ENCODE results near the gene PTPN6. TPM values are rescaled to one million over a fixed set of nuclear protein-coding genes. Genes with fewer than 3 reads are reported as not detected.

Gene PTPN6
- total RNA-seq, 1 donor from 2014 or later: 26.2 TPM

DNA sequence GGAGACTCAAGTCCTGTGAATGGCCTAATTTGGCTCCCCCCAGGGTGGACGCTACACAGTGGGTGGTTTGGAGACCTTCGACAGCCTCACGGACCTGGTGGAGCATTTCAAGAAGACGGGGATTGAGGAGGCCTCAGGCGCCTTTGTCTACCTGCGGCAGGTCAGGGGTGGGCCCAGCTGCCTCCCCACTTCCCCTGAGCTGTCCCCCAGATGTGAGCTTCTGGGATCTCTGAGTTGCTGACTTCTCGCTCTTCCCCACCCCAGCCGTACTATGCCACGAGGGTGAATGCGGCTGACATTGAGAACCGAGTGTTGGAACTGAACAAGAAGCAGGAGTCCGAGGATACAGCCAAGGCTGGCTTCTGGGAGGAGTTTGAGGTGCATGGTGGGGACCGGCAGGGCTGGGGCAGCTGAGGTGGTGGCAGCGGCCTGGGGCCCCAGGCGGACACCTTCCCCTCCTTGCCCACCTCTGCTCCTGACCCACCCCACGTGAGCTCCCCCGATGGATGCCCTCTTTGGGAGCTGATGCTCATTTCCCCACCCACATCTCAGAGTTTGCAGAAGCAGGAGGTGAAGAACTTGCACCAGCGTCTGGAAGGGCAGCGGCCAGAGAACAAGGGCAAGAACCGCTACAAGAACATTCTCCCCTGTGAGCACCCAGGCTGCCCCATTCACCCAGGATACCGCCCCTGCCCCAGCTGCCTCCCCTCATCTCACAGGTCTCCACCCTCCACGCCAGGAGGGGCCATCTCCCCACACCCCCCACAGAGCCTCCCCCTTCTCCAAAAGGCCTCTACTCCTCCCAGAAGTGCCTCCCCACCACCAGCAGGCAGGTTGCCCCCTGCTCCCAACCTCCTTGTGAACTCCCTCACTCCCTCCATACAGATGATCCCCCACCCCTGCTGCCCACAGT, 4.2 kb downstream of the PTPN6 start:
- no peak overlapping the region for H3K27ac Mint-ChIP-seq
- DNase-seq (ENCODE audit: low spot score in 2 of 2, unreplicated experiment in 2 of 2): no peak
- TF ChIP-seq, protein P1, sequence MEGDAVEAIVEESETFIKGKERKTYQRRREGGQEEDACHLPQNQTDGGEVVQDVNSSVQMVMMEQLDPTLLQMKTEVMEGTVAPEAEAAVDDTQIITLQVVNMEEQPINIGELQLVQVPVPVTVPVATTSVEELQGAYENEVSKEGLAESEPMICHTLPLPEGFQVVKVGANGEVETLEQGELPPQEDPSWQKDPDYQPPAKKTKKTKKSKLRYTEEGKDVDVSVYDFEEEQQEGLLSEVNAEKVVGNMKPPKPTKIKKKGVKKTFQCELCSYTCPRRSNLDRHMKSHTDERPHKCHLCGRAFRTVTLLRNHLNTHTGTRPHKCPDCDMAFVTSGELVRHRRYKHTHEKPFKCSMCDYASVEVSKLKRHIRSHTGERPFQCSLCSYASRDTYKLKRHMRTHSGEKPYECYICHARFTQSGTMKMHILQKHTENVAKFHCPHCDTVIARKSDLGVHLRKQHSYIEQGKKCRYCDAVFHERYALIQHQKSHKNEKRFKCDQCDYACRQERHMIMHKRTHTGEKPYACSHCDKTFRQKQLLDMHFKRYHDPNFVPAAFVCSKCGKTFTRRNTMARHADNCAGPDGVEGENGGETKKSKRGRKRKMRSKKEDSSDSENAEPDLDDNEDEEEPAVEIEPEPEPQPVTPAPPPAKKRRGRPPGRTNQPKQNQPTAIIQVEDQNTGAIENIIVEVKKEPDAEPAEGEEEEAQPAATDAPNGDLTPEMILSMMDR (IDR thresholded peaks at IDR 0.05; ENCODE audit: unreplicated experiment): no peak

DNA sequence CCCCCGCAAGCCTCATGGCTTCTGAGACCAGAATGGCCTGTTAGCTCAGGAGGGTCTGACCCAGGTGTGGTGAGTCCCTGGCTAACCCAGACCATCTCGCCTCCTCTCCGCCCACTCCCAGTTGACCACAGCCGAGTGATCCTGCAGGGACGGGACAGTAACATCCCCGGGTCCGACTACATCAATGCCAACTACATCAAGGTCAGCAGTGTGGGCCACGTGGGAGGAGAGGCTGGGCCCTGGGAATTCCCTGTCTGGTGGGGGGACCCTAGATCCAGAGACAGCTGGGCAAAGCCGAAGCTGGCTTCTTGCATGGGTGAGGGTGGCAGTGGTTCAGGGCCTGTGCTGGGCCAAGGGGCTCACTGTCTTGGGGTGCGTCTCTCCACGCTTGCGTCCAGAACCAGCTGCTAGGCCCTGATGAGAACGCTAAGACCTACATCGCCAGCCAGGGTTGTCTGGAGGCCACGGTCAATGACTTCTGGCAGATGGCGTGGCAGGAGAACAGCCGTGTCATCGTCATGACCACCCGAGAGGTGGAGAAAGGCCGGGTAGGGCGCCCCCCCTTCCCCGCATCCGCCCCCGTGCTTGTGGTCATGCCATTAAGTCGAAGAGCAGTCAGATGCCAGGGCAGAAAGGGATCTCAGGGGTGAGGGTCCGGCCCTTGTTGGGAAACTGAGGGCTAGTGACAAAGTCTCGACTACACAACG, 5.0 kb downstream of the PTPN6 start:
- peaks cover under 1% of the 10 kb centered on the region for H3K4me1 Mint-ChIP-seq
- no peak overlapping the region for H3K4me3 Mint-ChIP-seq
- TF ChIP-seq, protein P1 (IDR thresholded peaks at IDR 0.05; ENCODE audit: unreplicated experiment): no peak
- no peaks in the 10 kb centered on the region for H3K36me3 Mint-ChIP-seq
- no peaks in the 10 kb centered on the region for H3K27me3 Mint-ChIP-seq (ENCODE audit: low read depth)
- H3K9me3 Mint-ChIP-seq: no peaks in the 10 kb centered on the region
- no peak overlapping the region for H3K27ac Mint-ChIP-seq
- no peak for DNase-seq (ENCODE audit: low spot score in 2 of 2, unreplicated experiment in 2 of 2)

More for the DNA sequence above, 4.2 kb downstream of the PTPN6 start:
- H3K4me3 Mint-ChIP-seq: no peak overlapping the region
- H3K9me3 Mint-ChIP-seq: no peaks in the 10 kb centered on the region
- no peaks in the 10 kb centered on the region for H3K4me1 Mint-ChIP-seq
- H3K36me3 Mint-ChIP-seq: no peaks in the 10 kb centered on the region
- no peaks in the 10 kb centered on the region for H3K27me3 Mint-ChIP-seq (ENCODE audit: low read depth)

DNA sequence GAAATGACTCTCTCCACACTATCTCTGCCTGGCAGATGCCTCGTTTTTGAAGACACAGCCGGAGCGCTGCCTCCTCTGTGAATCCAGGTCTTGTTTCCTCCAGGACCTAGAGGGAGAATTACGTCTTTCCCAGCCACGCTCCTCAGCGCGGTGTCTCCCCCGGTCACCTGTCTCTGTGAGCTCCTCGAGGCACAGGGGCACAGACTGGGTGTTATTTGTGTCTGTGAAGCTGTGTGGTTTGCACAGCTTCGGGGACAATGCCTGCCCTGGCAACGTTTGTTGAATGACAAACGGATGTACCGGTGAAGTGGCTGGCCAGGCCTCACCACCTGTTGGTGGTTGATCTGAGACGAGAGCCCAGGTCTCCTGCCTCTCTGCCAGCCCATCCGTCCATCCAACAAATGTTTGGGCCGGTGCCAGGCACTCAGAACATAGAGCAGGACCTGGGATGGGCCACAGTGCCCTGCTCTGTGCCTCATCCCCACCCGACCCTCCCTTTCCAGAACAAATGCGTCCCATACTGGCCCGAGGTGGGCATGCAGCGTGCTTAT, 6.1 kb downstream of the PTPN6 start:
- no peaks in the 10 kb centered on the region for H3K36me3 Mint-ChIP-seq
- no peaks in the 10 kb centered on the region for H3K27me3 Mint-ChIP-seq (ENCODE audit: low read depth)
- no peaks in the 10 kb centered on the region for H3K9me3 Mint-ChIP-seq
- peaks cover 11% of the 10 kb centered on the region for H3K4me1 Mint-ChIP-seq
- DNase-seq (ENCODE audit: low spot score in 2 of 2, unreplicated experiment in 2 of 2): no peak
- TF ChIP-seq, protein P1 (IDR thresholded peaks at IDR 0.05; ENCODE audit: unreplicated experiment): no peak
- no peak overlapping the region for H3K27ac Mint-ChIP-seq
- H3K4me3 Mint-ChIP-seq: no peak overlapping the region

DNA sequence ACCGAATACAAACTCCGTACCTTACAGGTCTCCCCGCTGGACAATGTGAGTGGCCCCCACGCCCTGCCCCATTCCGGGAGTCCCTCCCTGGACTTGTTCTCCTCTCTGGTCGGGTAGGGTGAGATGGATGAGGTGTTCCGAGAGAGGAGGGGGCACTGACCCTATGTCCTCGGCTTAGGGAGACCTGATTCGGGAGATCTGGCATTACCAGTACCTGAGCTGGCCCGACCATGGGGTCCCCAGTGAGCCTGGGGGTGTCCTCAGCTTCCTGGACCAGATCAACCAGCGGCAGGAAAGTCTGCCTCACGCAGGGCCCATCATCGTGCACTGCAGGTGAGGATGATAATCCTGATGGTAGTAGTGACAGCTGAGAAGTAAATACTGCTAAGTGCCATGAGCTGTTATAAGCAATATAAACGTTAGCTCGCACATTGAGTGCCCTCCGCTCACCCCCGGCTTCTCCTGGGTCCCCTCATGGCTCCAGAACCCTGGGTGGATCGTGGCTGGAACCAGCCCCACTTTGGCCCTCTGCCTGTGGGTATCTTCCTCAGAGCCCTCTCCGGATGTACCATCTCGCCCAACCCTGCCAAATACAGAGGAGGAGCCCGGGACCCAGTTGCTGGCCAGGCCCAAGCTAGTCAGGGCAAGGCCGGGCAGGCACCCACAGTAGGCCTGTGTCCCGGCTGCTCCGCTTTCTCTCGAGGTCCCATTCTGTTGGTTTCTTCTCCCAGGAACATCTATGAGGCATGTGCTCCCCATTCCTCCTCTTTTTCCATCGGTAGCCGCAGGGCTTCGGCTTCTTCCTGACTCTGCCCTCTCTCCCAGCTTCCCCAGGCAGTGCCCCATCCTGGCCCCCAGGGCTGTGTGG, 6.8 kb downstream of the PTPN6 start:
- H3K4me3 Mint-ChIP-seq: no peak overlapping the region
- DNase-seq (ENCODE audit: low spot score in 2 of 2, unreplicated experiment in 2 of 2): no peak
- TF ChIP-seq, protein P1 (IDR thresholded peaks at IDR 0.05; ENCODE audit: unreplicated experiment): no peak
- no peak overlapping the region for H3K27ac Mint-ChIP-seq
- no peaks in the 10 kb centered on the region for H3K27me3 Mint-ChIP-seq (ENCODE audit: low read depth)
- no peaks in the 10 kb centered on the region for H3K9me3 Mint-ChIP-seq
- H3K36me3 Mint-ChIP-seq: no peaks in the 10 kb centered on the region
- H3K4me1 Mint-ChIP-seq: peaks cover 16% of the 10 kb centered on the region

DNA sequence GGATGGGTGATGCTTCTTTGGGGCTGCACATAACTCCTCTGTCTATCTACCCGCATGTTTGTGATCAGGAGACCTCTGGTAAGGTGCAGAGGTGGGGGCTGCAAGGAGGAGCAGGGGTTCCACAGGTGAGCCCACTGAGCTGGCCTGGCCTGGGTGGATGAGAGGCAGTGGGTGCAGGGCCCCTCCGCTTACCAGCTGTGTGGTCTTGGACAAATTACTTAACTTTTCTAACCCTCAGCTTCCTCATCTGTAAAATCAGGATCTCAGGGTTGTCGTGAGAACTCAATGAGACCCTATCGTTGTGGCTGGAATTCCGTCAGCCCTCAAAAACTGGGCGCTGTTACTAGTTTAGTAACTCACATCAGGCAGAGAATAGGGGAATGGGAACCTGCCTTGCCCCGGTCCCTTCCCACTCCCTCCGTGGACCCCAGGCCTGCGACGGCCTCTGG, 7.5 kb downstream of the PTPN6 start:
- H3K4me3 Mint-ChIP-seq: no peak overlapping the region

More for the DNA sequence above, 7.5 kb downstream of the PTPN6 start:
- no peak for DNase-seq (ENCODE audit: low spot score in 2 of 2, unreplicated experiment in 2 of 2)
- Mint-ChIP-seq H3K36me3 (no peaks in the 10 kb centered on the region), H3K27me3 (ENCODE audit: low read depth) (no peaks in the 10 kb centered on the region), H3K9me3 (no peaks in the 10 kb centered on the region), H3K27ac (no peak overlapping the region), H3K4me1 (peaks cover 16% of the 10 kb centered on the region)
- TF ChIP-seq, protein P1 (IDR thresholded peaks at IDR 0.05; ENCODE audit: unreplicated experiment): no peak

All from mesothelial cell of epicardium (in vitro differentiated cells).